GM12875 (cell line): Measurements from ENCODE around the gene SMARCC2.
"Not testable (repeated sequence)": the region's sequence is repeated elsewhere in the genome, so short reads cannot be mapped to it uniquely, and the experiment has no call there.

ENCODE experiments used
- H3K4me3 ChIP-seq: one replicate; pipeline ENCODE4 v1.5.1; 2011; ENCODE audit warnings: low read depth, low read length, control low read depth
- CTCF ChIP-seq: IDR thresholded peaks from 2 replicates; pipeline ENCODE4 v1.5.1; 2011; ENCODE audit warnings: low read depth, mild to moderate bottlenecking, control low read depth, inconsistent platforms, low read length, moderate library complexity, borderline replicate concordance; ENCODE audit not compliant: insufficient read depth

SMARCC2 gene

GRCh38 chr12:56202366-56202765 is 13.1 kb upstream of the SMARCC2 start:
- no peak for TF ChIP-seq CTCF

DNA sequence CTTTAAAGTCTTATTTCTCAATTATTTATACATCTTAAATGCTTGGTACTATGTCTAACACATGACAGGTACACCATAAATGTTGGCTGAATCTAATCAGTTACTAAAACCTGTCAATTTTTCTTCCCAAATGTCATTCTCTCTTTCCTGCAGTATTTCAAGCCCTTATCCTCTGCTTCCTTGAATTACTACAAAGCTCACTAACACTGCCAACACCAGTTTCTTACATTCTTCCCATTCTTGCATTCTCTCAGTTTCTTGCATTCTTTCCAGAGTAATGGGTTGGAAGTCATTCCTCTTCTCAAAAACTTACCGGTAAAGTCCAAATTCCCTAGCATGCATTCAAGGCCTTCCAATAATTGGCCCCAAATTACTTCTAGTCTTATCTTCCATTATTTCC is 9.6 kb upstream of the SMARCC2 start:
- H3K4me3 ChIP-seq, result no peak overlapping the region
- TF ChIP-seq CTCF, result no peak

More at GRCh38 chr12:56202366-56202765, 13.1 kb upstream of the SMARCC2 start:
- no peak overlapping the region for H3K4me3 ChIP-seq

DNA sequence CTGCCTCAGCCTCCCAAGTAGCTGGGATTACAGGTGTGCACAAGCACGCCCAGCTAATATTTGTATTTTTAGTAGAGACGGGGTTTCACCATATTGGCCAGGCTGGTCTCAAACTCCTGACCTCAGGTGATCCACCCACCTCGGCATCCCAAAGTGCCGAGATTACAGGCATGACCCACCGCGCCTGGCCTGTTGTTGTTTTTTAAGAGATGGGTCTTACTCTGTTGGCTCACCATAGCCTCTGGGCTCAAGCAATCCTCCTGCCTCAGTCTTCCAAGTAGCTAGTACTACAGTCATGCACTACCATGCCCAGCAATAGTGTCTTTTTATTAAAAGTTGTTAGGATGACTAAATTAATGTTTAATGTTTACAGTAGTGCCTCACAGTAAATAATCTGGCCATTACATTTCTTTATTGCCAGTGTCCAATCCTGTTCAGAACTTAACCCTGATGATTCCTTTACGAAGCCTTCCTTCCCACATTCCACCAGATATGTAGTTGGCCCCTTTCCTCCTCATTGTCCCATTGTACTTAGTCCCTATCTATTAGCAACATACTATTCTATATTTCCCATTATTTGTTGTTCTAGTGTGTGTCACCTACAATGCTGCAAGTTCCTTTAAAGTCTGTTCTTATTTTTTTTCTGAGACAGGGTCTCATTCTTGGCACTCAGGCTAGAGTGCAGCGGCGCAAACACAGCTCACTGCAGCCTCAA is 8.8 kb upstream of the SMARCC2 start:
- no peak overlapping the region for H3K4me3 ChIP-seq
- no peak for TF ChIP-seq CTCF

DNA sequence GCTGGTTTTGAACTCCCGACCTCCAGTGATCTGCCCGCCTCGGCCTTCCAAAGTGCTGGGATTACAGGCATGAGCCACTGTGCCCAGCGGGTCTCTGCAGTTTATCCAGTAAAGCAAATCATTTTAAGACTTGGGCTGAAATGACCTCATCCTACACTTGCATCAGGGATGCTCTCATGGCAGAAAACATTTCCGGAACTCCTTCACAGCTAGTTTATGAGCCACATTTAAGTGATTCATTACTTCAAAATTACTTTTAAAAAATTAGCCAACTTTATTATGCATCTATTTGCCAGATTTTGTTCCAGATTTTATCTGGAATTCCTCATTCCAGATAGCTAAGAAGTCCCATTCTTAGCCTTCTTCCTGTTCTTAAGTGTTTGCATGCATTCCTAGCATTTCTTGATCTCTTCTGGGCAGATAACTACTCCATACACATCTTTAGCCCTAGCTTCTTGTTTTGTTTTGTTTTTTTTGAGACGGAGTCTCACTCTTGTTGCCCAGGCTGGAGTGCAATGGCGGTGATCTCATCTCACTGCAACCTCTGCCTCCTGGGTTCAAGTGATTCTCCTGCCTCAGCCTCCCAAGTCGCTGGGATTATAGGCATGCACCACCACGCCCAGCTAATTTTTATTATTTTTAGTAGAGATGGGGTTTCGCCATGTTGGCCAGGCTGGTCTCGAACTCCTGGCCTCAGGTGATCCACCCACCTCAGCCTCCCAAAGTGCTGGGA is 7.7 kb upstream of the SMARCC2 start:
- H3K4me3 ChIP-seq, result not testable (repeated sequence)

- peak; percentile 62 for TF ChIP-seq CTCF
- H3K4me3 ChIP-seq, result no peak overlapping the region
These were observed 3.8 kb upstream of the SMARCC2 start for GRCh38 chr12:56193025-56193578.

- no peak for TF ChIP-seq CTCF
- no peak overlapping the region for H3K4me3 ChIP-seq
These were observed 3.3 kb upstream of the SMARCC2 start for GRCh38 chr12:56192582-56192981.

DNA sequence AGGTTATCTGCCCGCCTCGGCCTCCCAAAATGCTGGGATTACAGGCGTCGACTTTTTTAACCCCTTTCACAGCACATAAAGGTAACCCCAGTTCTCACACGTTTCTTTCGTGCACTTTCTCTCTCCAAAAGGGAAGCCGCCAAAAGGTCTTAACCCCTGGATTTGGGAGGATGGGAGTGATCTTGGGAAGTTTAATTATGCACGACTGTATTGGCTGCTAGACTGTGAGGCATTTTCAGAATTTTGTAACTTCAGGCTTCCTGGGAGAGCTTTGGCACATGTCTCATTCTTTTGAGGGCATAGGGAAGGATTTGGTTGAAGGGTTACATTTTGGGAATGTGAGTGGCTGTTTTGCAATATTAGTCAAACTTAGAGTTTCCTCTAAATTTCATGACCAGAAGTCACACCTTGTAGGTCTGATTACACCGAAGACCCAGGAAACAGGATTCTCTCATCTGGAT is 1.4 kb upstream of the SMARCC2 start:
- H3K4me3 ChIP-seq, result peak overlapping the region; percentile 53
- no peak for TF ChIP-seq CTCF
